Stimulated activated naive CD4-positive, alpha-beta T cell treated with Interleukin-2 at 50 U/mL for 16 hours (primary cell): Measurements from ENCODE around the gene PRKAA2.

ENCODE experiments used
- DNase-seq: peaks from one replicate; lab custom pipeline; 2025; lab: John Stamatoyannopoulos, UW

Gene PRKAA2

GRCh38 chr1:56654126-56654923 is 9.2 kb downstream of the PRKAA2 start:
- no peak for DNase-seq

DNA sequence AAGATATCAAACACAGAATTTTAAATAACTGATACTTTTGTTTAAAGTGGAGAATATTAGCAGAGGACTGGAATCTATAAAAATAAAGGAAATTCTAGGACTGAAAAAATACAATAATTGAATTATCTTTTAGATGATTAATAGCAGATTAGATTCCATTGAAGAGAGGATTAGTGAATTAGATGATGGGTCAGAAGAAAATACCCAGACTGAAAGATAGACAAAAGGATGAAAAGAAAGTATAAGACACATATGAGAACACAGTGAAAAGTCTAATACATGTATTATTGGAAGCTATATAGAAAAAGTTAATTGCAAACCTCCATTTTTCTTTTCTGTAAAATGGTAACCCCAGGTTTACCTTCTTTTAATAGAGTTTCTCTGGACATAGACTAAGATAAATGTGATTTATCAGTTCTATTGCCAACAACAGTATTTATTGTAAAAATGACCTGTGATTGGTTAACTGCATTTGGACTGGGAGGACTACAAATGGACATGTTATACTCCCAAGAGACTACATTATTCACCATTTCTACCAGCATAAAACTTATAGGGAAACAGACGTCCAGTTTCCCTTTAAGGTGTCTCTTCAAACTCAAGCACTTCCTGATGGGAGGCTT is 11.0 kb downstream of the PRKAA2 start:
- no peak for DNase-seq

DNA sequence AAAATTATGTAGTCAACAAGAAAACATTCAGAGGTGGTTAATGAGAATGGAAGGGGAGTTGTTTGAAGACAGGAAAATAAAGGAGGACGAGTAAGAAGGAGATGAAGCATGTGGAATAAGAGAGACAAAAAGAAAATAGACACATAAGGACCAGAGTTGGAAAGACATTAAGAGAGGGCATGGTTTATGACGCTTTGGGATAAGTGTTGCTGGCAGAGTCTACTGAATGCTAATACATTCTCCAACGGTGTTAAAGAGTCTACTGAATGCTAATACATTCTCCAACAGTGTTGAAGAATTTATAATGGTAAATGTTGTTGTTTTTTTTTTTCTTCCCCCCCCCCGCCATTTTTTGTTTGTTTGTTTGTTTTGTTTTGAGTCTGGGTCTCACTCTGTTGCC is 13.1 kb downstream of the PRKAA2 start:
- DNase-seq = no peak

DNA sequence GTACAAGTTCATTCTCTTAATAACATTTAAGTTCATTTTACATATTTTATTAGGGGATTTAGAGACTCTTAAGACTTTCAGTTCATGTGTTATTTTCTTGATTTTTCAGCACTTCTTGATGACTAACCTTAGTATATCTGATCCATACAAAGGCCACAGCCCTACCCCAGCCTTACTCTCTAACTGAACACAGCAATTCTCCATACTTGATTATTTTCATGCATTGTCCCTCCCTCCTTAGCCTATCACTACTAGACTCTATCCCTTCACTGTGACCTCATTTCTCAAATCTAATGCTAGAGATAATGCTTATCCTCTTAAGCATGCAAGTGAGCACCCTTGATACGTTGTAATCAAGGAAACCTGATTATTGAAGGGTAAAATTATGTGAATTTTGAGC is 15.2 kb downstream of the PRKAA2 start:
- no peak for DNase-seq

DNA sequence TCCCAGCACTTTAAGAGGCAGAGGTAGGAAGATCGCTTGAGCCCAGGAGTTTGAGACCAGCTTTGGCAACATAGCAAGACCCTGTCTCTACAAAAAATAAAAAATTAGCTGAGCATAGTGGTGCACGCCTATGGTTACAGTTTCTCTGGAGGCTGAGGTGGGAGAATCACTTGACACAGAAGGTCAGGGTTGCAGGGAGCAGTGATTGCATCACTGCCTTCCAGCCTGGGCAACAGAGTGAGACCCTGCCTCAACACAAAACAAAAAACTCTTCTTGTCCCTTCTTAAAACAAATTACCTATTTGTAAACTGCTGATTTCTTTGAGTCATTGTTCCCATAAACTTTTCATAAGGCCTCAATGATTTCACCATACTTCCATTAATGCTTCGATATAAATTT is 18.7 kb downstream of the PRKAA2 start:
- no peak for DNase-seq

- no peak for DNase-seq
Measured at GRCh38 chr1:56665384-56665783, 20.3 kb downstream of the PRKAA2 start.

DNA sequence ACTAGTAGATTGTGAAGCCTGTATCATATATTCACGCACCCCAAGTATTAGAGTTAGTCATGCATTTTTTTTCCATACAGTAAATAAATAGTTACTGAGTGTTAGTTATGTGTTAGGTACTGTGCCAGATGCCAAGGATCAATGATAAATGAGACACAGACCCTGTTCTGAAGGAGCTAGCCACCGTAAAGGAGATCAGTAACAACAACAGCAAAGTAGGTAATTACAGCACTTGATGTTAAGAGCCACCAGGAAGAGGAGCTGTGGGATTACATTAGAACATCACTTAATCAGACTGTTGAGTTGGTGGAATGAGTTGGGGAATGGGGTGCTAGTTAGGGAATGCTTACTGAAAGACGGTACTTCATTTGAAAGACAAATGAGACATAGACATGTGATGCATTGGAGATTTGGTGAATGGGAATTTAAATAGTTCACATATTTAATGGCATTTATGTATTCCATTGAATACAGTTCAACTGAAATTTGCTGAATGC is 21.0 kb downstream of the PRKAA2 start:
- no peak for DNase-seq

GRCh38 chr1:56670350-56670749 is 25.2 kb downstream of the PRKAA2 start:
- DNase-seq = no peak

- DNase-seq = no peak
Measured at GRCh38 chr1:56671085-56671484, 26.0 kb downstream of the PRKAA2 start.

GRCh38 chr1:56671542-56671941 is 26.4 kb downstream of the PRKAA2 start:
- no peak for DNase-seq

DNA sequence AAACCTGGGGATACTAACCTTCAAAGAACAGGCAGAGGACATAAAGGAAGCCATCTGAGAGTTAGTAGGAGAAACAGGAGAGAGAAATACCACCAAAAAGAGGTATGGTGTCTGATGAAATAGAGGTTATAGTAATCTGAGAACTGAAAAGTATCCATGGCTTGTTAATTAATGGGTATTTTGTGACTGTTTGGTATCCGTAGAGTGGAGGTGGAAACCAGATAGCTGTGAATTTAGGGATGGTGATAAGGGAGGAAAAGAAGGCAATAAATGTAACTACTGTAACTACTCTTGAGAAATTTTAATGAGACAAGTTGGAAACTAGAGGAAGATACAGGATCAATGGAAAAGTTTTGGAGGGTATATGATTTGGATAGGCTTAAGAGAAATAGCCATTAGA is 27.5 kb downstream of the PRKAA2 start:
- no peak for DNase-seq

DNA sequence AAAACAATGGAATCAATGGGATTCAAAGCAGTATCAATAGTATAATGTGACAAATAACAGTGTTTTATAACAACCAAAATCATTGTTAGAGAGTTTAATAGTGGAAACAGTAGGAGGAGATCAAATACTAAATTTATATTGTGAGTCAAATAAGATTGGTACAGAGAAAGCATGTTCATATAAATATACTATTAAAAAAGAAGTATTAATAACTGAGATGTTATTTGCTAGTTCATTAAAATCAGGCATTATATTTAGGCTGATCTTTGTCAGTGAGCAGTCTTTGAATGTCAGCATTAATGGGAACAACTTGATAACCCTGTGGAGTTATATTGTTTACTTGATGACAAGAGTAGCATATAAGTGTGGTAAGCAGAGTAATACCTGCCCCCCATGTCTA is 30.6 kb downstream of the PRKAA2 start:
- no peak for DNase-seq

DNA sequence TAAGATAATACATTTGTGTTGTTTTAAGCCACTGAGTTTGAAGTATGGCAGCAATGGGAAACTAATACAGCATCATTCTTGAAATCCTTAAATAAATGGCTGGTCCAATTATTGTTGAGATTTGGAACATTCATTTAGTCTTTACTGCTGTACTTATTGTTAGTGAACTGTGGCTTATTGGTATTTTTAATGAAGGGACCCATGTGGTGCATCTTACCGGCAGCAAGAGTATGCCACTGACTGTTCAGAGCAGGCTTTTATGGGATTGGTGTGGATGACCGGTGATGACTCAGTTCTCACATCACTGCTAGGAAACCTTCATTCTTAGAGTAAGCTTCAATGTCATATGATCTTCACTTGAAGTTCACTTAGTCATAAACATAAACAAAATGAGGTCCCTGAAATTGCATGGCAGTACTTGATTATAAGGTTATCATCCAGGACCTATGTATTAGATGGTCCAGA is 31.5 kb downstream of the PRKAA2 start:
- DNase-seq = no peak

DNA sequence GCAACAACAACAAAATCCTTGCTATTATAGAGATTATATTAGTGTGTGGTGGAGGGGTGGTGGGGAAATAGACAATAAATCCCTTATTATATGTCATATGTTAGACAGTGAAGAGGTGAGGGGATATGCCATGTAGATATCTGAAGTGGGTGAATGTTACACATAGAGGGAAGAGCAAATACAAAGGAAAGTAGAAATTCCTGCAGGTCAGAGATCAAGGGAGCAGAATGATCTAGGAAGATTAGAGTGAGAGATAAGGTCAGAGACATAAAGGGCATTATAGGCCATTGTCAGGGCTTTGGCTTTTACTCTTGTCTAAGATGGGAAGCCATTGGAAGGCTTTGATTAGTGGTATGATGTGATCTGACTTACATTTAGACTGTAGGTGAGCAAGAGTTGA is 38.5 kb downstream of the PRKAA2 start:
- DNase-seq = no peak

DNA sequence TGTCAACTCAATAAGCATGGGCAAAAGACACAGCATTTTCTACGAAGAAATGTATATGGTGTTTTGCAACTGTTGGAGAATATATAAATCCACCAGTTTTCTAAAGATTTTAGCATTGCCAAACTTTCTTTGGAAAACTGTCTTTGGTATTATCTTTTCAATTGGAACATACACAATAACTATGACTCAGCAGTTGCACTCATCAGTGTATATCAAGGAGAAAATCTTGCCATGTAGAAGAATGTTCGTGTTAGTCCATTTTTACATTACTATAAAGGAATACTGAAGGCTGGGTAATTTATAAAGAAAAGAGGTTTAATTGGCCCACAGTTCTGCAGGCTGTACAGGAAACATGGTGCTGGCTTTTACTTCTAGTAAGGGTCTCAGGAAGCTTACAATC is 41.1 kb downstream of the PRKAA2 start:
- DNase-seq = no peak

DNA sequence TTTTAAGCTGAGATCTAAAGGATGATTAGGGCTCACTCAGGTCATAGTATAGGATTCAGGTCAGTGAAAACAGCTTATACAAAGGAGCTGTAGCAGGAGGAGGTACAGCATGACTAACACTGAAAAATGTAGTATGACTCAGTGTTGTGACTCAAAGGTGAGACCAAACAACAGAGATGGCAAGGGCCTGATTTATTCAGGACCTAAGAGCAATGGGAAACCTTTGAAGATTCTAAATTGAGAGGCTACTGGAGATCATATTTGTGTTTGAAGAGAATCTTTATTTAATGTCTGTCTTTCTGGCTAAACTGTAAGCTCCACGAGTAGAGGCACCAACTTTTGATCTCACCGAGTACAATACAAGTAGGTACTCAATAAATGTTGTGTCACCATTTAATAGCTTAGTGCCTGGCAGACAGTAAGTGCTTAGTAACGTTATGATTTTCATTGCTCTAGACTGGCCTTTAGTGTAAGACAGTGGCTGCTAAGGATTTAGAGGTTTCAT is 43.5 kb downstream of the PRKAA2 start:
- no peak for DNase-seq

DNA sequence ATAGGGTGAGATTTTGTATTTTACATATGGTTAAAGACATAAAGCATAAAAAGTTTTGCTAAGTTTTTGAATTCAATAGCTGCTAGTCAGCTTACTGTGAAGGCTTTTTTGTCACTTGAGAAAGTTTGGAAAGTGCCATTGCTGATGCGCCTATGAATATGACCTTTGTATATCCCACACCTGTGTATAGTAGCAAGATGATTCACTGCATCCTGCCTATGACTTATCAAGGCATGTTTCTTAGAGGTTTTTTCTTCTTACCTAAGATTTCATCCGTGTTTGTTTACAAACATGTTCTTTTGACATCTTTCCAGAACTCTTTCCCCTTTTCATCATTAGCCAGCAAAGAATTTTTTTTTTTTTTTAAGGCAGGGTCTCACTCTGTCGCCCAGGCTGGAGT is 51.5 kb downstream of the PRKAA2 start:
- DNase-seq = no peak

DNA sequence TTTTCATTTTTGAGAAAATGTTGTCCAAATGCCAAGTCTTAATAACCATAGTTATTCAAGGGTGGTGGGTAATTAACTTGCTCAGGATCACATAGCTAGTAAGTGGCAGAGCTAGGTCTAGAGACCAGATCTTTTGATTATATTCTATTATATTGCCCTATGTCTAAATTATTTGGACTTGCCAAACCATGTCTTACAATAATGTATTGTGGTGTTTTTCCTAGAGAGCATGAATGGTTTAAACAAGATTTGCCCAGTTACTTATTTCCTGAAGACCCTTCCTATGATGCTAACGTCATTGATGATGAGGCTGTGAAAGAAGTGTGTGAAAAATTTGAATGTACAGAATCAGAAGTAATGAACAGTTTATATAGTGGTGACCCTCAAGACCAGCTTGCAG is 58.6 kb downstream of the PRKAA2 start:
- no peak for DNase-seq

DNA sequence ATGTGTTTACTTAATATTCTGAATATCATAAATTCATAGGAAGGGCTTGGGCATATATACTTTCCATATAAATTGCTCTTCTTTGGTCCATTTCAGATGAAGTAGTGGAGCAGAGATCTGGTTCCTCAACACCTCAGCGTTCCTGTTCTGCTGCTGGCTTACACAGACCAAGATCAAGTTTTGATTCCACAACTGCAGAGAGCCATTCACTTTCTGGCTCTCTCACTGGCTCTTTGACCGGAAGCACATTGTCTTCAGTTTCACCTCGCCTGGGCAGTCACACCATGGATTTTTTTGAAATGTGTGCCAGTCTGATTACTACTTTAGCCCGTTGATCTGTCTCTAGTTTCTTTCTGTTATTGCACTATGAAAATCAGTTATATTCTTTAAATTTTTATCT is 62.3 kb downstream of the PRKAA2 start:
- no peak for DNase-seq

GRCh38 chr1:56709269-56709880 is 64.3 kb downstream of the PRKAA2 start:
- DNase-seq = no peak

- no peak for DNase-seq
Measured at GRCh38 chr1:56709995-56710394, 64.9 kb downstream of the PRKAA2 start.

GRCh38 chr1:56710646-56711045 is 65.5 kb downstream of the PRKAA2 start:
- DNase-seq = no peak

- DNase-seq = no peak
Measured at GRCh38 chr1:56712150-56712549, 67.0 kb downstream of the PRKAA2 start.
